Measurements from ENCODE around the gene SERBP1. TPM values are rescaled to one million over a fixed set of nuclear protein-coding genes. Genes with fewer than 3 reads are reported as not detected.
"Not testable (repeated sequence)": the region's sequence is repeated elsewhere in the genome, so short reads cannot be mapped to it uniquely, and the experiment has no call there.

Gene SERBP1
- total RNA-seq, 1 donor from 2014 or later, result 247 TPM

DNA sequence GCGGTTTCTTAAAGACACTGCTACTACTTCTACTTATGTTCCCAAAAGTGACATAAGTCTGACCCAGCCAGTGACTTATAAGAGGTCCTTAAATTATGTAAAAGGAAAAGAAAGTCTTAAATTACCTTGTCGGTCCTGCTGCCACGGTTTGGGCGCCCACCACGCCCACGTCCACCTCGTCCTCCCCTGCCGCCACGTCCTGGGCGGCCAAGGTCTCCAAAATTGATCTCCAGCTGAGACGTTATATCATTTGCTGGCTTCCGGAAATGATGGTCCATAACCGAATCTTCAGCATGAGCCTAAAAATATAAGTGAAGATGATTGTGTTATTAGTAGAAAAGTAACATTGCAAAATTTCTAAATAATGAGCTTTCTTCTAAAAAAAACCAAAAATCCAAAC lies 15.2 kb downstream of the SERBP1 start:
- TF ChIP-seq, protein P1, sequence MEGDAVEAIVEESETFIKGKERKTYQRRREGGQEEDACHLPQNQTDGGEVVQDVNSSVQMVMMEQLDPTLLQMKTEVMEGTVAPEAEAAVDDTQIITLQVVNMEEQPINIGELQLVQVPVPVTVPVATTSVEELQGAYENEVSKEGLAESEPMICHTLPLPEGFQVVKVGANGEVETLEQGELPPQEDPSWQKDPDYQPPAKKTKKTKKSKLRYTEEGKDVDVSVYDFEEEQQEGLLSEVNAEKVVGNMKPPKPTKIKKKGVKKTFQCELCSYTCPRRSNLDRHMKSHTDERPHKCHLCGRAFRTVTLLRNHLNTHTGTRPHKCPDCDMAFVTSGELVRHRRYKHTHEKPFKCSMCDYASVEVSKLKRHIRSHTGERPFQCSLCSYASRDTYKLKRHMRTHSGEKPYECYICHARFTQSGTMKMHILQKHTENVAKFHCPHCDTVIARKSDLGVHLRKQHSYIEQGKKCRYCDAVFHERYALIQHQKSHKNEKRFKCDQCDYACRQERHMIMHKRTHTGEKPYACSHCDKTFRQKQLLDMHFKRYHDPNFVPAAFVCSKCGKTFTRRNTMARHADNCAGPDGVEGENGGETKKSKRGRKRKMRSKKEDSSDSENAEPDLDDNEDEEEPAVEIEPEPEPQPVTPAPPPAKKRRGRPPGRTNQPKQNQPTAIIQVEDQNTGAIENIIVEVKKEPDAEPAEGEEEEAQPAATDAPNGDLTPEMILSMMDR (IDR thresholded peaks at IDR 0.05; ENCODE audit: insufficient read depth, low read length, severe bottlenecking), result no peak
- no peak for DNase-seq (ENCODE audit: low read depth)
- Histone ChIP-seq H3K4me3 (ENCODE audit: low read depth, low read length) (no peak overlapping the region), H3K27me3 (ENCODE audit: control insufficient read depth, insufficient read depth, low read length) (no peaks in the 10 kb centered on the region), H3K36me3 (ENCODE audit: control insufficient read depth, insufficient read depth, low read length) (peaks cover 15% of the 10 kb centered on the region)
- FAIRE-seq, result no peak

- DNase-seq (ENCODE audit: low read depth) (no peak), FAIRE-seq (no peak)
- no peaks in the 10 kb centered on the region for H3K27me3 ChIP-seq (ENCODE audit: control insufficient read depth, insufficient read depth, low read length)
- TF ChIP-seq, protein P1 (IDR thresholded peaks at IDR 0.05; ENCODE audit: insufficient read depth, low read length, severe bottlenecking), result no peak
- peaks cover 15% of the 10 kb centered on the region for H3K36me3 ChIP-seq (ENCODE audit: control insufficient read depth, insufficient read depth, low read length)
- H3K4me3 ChIP-seq (ENCODE audit: low read depth, low read length), result no peak overlapping the region
Measured at GRCh38 chr1:67414574-67414973, 15.6 kb downstream of the SERBP1 start.

DNA sequence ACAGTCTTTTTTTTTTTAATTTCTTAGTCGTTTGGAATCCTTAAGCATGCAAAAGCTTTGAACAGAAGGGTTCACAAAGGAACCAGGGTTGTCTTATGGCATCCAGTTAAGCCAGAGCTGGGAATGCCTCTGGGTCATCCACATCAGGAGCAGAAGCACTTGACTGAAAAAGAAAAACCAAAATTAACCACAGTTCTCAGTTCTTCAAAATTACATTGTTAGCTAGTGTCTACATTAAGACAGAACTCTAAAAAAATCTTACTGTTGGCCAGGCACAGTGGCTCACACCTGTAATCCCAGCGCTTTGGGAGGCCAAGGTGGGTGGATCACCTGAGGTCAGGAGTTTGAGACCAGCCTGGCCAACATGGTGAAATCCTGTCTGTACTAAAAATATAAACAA lies 17.1 kb downstream of the SERBP1 start:
- not testable (repeated sequence) for FAIRE-seq

GRCh38 chr1:67408148-67408547 lies 22.1 kb downstream of the SERBP1 start:
- Histone ChIP-seq H3K36me3 (ENCODE audit: control insufficient read depth, insufficient read depth, low read length) (no peaks in the 10 kb centered on the region), H3K4me3 (ENCODE audit: low read depth, low read length) (no peak overlapping the region), H3K27me3 (ENCODE audit: control insufficient read depth, insufficient read depth, low read length) (no peaks in the 10 kb centered on the region)
- FAIRE-seq (no peak), DNase-seq (ENCODE audit: low read depth) (no peak)
- TF ChIP-seq, protein P1 (IDR thresholded peaks at IDR 0.05; ENCODE audit: insufficient read depth, low read length, severe bottlenecking), result no peak

More for the DNA sequence above, 17.1 kb downstream of the SERBP1 start:
- not testable (repeated sequence) for DNase-seq (ENCODE audit: low read depth); H3K27me3 ChIP-seq (ENCODE audit: control insufficient read depth, insufficient read depth, low read length); H3K4me3 ChIP-seq (ENCODE audit: low read depth, low read length)
- H3K36me3 ChIP-seq (ENCODE audit: control insufficient read depth, insufficient read depth, low read length), result peaks cover 13% of the 10 kb centered on the region

GRCh38 chr1:67407498-67407897 lies 22.7 kb downstream of the SERBP1 start:
- FAIRE-seq, result no peak
- TF ChIP-seq, protein P1 (IDR thresholded peaks at IDR 0.05; ENCODE audit: insufficient read depth, low read length, severe bottlenecking), result no peak
- no peak for DNase-seq (ENCODE audit: low read depth)
- no peaks in the 10 kb centered on the region for H3K36me3 ChIP-seq (ENCODE audit: control insufficient read depth, insufficient read depth, low read length)
- no peak overlapping the region for H3K4me3 ChIP-seq (ENCODE audit: low read depth, low read length)
- H3K27me3 ChIP-seq (ENCODE audit: control insufficient read depth, insufficient read depth, low read length), result no peaks in the 10 kb centered on the region

GRCh38 chr1:67405473-67406245 lies 24.5 kb downstream of the SERBP1 start:
- Histone ChIP-seq H3K27me3 (ENCODE audit: control insufficient read depth, insufficient read depth, low read length) (no peaks in the 10 kb centered on the region), H3K36me3 (ENCODE audit: control insufficient read depth, insufficient read depth, low read length) (no peaks in the 10 kb centered on the region), H3K4me3 (ENCODE audit: low read depth, low read length) (no peak overlapping the region)
- DNase-seq (ENCODE audit: low read depth) (no peak), FAIRE-seq (no peak)
- TF ChIP-seq, protein P1 (IDR thresholded peaks at IDR 0.05; ENCODE audit: insufficient read depth, low read length, severe bottlenecking), result no peak
